Measurements from ENCODE around the gene BUB1B.

BUB1B gene

GRCh38 chr15:40255033-40255432, 94.2 kb downstream of the BUB1B start:
- DNase-seq: peak in 1 of 3 experiments; percentile 38

DNA sequence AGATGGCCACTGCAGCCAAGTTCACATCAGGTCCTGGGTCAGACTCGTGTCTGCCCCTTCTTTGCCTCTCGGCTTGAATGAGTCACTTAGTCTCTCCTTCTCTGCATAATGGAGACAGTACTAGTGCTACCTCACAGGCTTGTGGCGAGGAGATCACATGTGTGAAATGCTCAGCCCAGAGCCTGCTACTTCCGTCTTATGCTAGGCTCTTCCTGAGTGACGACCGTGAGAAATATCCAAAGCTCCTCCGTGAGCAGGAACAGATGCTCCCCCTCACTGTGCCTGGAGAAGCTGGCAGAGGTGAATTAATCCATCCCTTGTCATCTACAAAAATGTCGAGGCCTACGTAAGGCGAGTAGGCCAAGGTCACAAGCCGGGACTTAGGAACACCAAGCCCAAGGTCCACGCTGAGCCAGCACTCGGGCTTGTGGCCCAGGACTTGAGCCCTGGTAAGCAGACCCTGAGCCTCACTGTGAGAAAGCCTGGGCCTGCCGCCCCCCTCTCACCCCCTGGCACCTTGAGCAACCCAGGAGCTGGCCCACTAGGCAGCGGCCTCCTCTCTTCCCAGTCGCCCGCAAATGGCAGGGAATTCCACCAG, 95.9 kb downstream of the BUB1B start:
- no peak for DNase-seq

- no peak for DNase-seq
These were observed 97.0 kb downstream of the BUB1B start for GRCh38 chr15:40257656-40258450.

GRCh38 chr15:40258544-40258943, 97.7 kb downstream of the BUB1B start:
- no peak for DNase-seq

DNA sequence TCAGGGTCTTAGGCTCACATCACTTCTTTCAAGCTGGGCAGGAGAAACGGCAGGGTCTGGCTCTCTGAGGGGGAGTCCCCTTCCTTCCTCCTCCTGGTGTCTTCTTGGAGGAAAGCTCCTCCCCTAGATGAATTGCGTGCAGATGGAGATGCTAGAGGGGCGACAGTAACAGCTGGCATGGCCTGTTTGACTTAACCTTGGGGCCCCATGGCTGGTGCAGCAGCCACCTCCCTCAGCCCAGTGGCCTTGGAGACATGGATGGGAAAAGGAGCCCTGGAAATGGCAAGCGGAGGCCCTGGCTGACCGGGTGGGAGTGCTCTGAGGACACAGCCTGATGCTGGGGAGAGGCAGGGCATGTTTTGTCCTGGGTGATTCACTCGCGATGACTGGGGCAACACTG, 98.2 kb downstream of the BUB1B start:
- DNase-seq: no peak

DNA sequence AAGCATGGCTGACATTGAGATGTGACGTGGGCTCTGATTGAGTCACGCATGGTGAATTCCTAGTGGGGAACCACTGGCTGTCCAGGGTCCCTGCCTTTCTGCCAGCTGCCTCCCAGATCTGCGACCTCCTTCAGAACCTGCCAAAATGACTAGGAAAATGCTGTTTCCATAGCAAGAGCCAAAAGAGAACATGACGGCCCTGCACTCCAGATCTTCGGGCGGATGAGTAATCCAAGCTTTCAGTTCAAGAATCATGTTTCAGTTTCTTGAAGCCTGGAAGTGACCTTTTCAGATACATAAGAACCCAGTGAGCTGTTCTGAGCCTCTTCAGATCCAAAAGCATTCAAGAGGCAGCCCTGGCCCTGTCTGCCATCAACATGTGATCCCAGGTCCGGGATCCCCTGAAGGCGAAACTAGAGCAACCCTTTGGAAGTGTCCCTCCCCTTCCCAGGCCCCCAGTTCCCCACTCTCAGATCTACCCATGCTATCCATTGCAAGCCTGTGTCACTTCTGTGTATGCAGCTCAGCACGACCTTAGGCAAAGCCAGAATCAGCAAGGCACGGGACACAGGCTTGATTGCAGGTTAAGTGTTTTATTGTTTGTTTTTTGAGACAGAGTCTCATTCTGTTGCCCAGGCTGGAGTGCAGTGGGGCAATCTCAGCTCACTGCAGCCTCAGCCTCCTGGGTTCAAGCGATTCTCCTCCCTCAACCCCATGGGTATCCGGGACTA, 102.3 kb downstream of the BUB1B start:
- DNase-seq: no peak

- no peak for DNase-seq
These were observed 103.7 kb downstream of the BUB1B start for GRCh38 chr15:40264321-40265153.

DNA sequence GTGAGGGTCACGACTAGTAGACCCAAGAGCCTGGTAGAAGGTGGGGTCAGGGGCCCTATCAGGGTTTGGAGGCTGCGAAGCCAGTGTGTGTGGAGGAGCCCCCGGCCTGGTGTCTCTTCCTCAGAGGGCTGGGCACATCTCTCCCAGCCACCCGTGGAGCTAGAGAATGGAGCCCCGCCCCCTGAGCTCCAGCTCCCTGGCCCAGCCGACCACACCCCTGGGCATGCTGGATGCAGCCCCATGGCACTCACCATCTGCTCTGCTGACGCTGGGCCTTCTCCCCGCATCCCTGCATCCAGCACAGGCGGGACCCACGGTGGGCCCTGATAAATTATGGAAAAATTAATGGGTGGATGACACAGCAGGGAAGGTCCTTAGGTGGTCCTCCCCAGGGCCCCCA, 104.5 kb downstream of the BUB1B start:
- DNase-seq: no peak

GRCh38 chr15:40265875-40266274, 105.0 kb downstream of the BUB1B start:
- DNase-seq: no peak

DNA sequence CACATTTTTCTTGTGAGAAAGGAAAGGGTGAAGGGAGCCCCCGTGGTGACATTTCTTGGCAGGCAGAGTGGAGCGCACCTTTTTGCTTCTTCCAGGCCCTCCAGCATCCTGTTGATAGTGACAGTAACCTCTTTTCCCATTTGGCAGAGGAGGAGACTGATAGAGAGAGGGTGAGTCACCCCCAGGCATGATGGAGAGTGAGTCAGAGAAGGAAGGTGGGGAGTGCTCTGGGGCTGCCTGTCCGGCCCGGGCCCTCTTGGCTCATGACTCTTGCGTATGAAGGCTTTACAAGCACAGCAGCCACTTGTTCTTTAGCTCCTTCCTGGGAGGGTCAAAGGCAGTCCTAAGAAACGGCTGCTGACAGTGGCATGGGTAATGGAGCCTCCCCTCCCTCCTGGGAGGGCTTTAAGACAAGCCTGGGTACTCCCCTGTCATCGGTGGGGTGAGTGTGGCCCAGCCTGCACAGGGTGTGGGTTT, 106.0 kb downstream of the BUB1B start:
- DNase-seq: no peak

GRCh38 chr15:40267670-40268069, 106.8 kb downstream of the BUB1B start:
- DNase-seq: no peak

GRCh38 chr15:40269604-40270003, 108.7 kb downstream of the BUB1B start:
- DNase-seq: no peak

- no peak for DNase-seq
These were observed 109.6 kb downstream of the BUB1B start for GRCh38 chr15:40270246-40270995.

Data from NCI-H1417 (cell line).